Placental epithelial cell (primary cell): Measurements from ENCODE around the gene L3MBTL2. TPM values are rescaled to one million over a fixed set of nuclear protein-coding genes. Genes with fewer than 3 reads are reported as not detected.

Experiments
- small RNA-seq: library from RNA; depleted of rRNA; stranded (forward); fragments of <200 nt; gene quantifications from one replicate; pipeline ENCODE3, GENCODE V24; 2012
- total RNA-seq: library from RNA; depleted of rRNA; stranded (reverse); fragments of >200 nt; gene quantifications from 2 replicates; pipeline ENCODE4 v1.2.3, GENCODE V29; 2012

The L3MBTL2 gene
- total RNA-seq, result 19.6 and 24.6 TPM in 2 replicates

GRCh38 chr22:41204992-41205900 lies at the start of gene L3MBTL2:
TSS of gene L3MBTL2 (plus strand) at chr22:41205312. CDS start at chr22:41205363, 51 bp downstream.

GRCh38 chr22:41240377-41241132 lies 35.4 kb downstream of the L3MBTL2 start, which contains the start of gene CHADL:
TSS of gene CHADL (minus strand) at chr22:41240931. CDS start at chr22:41240881, 50 bp downstream.

Small RNAs within 50 kb of the gene (small RNA-seq; reads per million reads assigned to genes)
- gene MIR6889, result not detected
- not detected for gene RNU6-375P

Other genes with a start within 250 kb of the L3MBTL2 start
- gene EP300, start 112.7 kb upstream of the L3MBTL2 start, total RNA-seq, result 51.1 and 106 TPM in 2 replicates
- gene CHADL, start 35.6 kb downstream of the L3MBTL2 start, total RNA-seq, result 1.2 and 2.8 TPM in 2 replicates
- 16.5 and 40.6 TPM in 2 replicates for gene RANGAP1, start 80.9 kb downstream of the L3MBTL2 start, total RNA-seq
- gene ZC3H7B, start 96.2 kb downstream of the L3MBTL2 start, total RNA-seq, result 33.8 and 42.5 TPM in 2 replicates
- gene TEF, start 176.6 kb downstream of the L3MBTL2 start, total RNA-seq, result 13.3 and 16.4 TPM in 2 replicates
- gene TOB2, start 241.5 kb downstream of the L3MBTL2 start, total RNA-seq, result 29.8 and 35.4 TPM in 2 replicates